ENCODE data around the gene NBPF4.
"Not testable (repeated sequence)": the region's sequence is repeated elsewhere in the genome, so short reads cannot be mapped to it uniquely, and the experiment has no call there.

NBPF4 gene, protein sequence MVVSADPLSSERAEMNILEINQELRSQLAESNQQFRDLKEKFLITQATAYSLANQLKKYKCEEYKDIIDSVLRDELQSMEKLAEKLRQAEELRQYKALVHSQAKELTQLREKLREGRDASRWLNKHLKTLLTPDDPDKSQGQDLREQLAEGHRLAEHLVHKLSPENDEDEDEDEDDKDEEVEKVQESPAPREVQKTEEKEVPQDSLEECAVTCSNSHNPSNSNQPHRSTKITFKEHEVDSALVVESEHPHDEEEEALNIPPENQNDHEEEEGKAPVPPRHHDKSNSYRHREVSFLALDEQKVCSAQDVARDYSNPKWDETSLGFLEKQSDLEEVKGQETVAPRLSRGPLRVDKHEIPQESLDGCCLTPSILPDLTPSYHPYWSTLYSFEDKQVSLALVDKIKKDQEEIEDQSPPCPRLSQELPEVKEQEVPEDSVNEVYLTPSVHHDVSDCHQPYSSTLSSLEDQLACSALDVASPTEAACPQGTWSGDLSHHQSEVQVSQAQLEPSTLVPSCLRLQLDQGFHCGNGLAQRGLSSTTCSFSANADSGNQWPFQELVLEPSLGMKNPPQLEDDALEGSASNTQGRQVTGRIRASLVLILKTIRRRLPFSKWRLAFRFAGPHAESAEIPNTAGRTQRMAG

DNA sequence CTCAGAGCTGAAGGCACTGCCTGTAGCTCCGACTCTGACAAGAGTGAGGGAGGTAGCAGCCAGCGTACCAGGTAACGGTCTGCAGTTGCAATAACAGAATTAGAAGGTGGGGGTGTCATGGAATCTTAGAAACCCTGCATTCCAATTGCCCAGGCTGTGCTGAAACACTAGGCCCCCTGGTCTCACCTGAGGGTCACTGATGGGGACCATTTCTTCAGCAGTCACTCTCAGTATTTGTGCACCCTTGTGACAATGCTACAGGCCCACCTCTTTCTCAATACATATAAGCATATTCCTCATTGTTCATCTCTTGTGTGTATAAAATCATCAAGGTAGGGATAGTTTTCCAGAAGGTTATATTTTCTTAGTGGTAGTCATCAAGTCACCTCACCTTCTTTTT is at the start of gene NBPF4:
TSS of gene NBPF4 (minus strand) at position 101 of the 400 bp plus-strand sequence. CDS start 315 bp downstream, outside the sequence.
- not testable (repeated sequence) for DNase-seq

- DNase-seq, result not testable (repeated sequence)
These were observed 38.8 kb upstream of the NBPF4 start for GRCh38 chr1:108282528-108283257.

DNA sequence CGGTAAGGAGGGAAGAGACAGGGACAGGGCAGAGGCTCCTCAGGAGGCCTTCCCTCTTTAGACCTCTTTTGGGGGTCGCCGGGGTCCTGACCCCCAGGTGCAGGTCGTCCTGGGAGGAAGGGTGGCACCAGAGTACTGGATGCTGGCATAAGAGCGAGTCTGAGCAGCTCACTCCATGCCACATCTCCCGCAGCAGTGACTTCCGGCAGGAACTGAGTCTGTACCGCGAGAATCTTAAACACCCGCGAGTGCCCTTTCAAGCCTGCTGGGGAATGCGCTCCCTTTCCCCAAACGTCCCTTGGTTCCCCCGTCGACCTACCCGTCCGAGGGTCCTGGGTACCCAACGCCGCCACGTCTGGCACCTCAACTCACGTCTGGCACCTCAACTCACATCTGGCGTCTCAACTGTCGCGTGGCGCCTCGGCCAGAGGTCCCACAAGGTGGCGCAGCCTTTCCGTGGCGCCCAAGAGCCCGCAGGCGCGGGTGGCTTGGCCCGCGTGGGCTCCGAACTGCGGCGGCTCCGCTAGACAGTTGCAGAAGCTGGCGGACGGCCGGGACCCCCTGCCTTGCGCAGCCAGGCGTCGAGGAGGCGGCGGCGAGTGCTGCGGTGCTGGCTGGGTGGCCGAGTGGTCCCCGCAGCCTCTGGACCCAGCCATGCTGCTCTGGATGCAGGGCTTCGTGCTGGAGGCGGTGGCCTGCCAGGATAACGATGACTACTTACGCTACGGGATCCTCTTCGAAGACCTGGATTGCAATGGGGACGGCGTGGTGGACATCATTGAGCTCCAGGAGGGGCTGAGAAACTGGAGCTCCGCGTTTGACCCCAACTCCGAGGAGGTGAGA is 28.8 kb upstream of the NBPF4 start:
- DNase-seq, result not testable (repeated sequence)

DNA sequence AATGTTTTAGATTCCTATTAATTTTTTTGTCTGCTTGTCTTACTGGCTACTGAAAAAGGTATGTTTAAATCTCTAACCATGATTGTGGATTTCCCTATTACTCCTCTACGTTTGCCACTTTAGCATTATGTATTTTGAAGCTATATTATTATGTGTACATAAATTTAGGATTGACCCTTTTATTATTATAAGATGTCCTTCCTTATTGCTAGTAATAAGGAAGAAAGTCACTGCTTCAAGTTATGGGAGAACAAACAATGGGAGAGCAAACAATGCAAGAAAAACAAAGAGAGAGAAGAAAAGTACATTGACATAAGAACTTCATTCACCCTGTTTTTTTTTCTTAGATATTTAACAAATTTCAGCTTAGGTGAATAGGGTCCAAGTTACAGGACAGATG is 23.2 kb upstream of the NBPF4 start:
- DNase-seq, result not testable (repeated sequence)

- not testable (repeated sequence) for DNase-seq
These were observed 18.1 kb upstream of the NBPF4 start for GRCh38 chr1:108261967-108262366.

DNA sequence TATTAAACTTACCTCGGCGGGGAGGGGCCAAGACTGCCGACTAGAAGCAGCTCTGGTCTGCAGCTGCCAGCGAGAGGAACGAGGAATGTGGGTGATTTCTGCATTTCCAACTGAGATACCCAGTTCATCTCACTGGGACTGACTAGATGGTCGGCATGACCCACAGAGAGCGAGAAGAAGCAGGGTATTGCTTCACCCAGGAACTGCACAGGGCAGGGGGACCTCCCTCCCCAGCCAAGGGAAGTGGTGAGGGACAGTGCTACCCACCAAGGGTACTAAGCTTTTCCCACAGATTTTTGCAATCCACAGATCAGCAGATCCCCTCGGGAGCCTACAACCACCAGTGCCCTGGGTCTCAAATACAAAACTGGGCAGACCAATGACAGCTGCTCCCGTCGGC is 17.6 kb upstream of the NBPF4 start:
- not testable (repeated sequence) for DNase-seq

DNA sequence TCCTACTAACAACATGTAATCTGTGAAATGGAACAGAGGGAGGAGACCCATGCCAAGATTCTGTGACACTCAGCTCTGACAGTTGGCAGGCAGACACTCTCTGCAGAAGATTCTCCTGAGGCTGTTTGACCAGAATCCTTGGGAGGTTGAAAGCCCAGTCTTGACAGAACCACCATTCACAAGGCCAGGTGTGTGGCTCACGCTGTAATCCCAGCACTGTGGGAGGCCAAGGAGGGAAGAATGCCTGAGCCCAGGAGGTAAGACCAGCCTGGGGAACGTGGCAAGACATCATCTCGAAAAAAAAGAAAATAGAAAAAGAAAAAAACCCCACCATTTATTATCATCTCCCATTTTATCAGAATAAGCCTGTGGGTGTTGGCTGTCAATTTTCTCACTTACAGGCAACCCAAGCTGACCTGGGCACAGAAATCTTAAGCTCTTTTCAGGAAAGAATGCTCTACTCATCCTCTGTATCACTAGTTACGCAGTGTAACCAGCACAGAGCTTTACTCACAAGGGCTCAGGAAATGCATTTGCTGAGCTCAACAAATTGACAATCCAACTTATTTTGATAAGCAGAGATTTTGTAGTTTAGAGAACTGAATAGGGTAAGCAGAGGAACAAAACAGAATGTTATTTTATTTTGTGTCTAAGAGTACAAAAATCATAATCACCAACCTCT is 16.8 kb upstream of the NBPF4 start:
- not testable (repeated sequence) for DNase-seq

- DNase-seq, result not testable (repeated sequence)
These were observed 11.6 kb upstream of the NBPF4 start for GRCh38 chr1:108255426-108255825.

DNA sequence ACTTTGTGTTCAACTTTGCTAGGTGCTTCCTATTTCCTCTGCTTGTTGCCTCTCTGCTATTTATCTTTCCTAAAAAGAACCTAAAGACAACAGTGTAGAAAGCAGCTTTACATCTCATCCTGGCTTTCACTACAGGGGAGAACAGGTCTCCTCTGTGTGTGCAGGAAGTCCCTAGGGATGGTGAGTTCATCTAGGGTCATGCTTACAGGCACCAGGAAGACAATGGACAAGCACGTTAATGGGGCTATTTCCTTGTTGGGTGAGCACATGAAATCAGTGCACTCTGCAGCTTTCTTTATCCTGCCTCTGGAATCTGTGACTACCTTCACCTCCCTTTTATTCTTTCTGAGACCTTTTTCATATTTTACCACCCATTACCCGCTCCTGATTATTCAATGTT is 4.5 kb downstream of the NBPF4 start:
- not testable (repeated sequence) for DNase-seq

GRCh38 chr1:108235308-108235707 is 8.6 kb downstream of the NBPF4 start:
- not testable (repeated sequence) for DNase-seq

DNA sequence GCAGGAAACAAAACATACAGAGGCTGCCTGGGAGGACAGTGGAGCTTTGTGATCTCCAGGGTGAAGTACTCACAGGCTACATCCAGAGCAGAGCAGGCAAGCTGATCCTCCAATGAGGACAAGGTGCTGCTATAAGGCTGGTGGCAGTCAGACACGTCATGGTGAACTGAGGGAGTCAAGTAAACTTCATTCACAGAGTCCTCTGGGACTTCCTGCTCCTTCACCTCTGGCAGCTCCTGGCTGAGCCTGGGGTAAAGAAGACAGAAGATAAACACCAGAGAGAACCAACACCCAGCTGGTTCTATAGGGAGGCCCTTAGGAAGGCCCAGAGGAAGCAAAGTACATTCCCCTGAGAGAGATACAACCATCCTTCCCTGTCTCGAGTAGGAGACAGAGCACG is 11.7 kb downstream of the NBPF4 start:
- DNase-seq, result not testable (repeated sequence)

DNA sequence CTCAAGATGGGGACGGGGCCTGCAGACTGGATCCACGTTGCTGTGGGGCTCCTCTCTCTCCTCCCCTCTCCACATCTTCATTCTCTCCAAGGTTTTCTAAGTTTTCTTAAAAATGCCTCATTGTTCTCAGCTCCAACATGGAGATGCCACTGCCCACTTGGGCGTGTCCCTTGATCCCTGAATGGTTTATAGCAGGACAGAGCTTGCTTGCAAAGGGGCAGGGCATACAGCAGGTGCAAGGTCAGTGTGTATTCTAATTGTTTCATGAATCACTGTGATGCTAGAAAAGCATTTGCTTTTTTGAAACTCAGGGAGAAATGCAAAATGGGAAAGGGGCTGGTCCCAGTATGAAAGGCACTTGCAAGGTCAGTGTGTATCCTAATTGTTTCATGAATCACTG is 13.9 kb downstream of the NBPF4 start:
- not testable (repeated sequence) for DNase-seq

GRCh38 chr1:108227772-108228171 is 16.1 kb downstream of the NBPF4 start:
- DNase-seq, result not testable (repeated sequence)

DNA sequence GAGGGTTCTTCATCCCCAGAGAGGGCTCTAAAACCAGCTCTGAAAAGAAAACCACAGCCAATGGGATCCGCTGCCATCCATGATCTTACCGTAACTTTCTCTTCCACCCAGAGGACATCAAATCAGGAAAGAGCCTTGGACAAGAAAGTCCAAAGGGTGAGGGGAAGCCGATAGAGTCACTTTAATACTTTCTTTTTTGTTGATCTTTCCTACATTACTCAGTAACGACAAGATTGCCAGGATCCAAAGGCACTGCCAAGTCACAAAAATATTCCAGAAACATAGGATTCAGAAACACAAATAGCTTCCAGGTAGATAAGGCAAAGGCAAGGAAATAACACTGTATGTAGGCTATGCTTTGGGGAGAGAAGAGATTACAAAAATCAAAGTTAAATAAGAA is 17.0 kb downstream of the NBPF4 start:
- DNase-seq, result not testable (repeated sequence)

DNA sequence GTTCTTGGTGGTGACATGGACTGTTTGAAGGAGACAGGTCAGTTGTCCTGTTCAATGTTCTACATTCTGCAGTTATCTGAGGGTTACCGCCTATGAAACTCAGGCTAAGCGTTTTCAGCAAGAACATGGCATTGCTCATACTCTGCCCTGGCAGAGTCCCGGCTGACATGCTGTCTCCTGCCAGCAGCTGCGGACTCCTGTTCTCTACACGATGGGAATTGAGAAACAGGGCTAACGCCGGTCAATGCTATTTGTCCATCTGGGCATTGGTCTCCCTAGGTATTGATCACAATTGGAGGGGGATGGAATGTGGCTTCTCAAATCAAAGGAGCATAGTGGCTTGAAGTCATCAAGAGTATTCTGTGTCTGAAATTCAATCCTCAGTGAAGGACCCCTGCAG is 20.6 kb downstream of the NBPF4 start:
- not testable (repeated sequence) for DNase-seq

GRCh38 chr1:108217515-108218174 is 26.2 kb downstream of the NBPF4 start:
- DNase-seq, result not testable (repeated sequence)

DNA sequence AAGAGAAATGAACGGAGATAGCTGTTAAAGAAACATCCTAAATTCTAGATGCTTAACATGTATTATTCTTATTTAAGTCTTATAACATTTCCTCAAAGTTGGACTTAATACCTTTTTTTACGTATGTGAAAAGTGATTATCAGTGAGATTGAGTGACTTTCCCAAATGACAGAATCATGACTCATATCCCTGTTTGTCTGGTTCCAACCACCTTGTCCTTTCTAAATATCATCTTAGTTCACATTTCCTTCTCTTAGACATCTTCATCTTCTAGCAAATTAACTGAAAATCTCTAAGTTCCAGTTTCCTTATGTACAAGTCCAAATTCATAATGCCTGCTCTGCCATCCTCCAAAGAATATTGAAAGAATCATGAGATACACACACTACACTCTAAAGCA is 26.9 kb downstream of the NBPF4 start:
- DNase-seq, result not testable (repeated sequence)

DNA sequence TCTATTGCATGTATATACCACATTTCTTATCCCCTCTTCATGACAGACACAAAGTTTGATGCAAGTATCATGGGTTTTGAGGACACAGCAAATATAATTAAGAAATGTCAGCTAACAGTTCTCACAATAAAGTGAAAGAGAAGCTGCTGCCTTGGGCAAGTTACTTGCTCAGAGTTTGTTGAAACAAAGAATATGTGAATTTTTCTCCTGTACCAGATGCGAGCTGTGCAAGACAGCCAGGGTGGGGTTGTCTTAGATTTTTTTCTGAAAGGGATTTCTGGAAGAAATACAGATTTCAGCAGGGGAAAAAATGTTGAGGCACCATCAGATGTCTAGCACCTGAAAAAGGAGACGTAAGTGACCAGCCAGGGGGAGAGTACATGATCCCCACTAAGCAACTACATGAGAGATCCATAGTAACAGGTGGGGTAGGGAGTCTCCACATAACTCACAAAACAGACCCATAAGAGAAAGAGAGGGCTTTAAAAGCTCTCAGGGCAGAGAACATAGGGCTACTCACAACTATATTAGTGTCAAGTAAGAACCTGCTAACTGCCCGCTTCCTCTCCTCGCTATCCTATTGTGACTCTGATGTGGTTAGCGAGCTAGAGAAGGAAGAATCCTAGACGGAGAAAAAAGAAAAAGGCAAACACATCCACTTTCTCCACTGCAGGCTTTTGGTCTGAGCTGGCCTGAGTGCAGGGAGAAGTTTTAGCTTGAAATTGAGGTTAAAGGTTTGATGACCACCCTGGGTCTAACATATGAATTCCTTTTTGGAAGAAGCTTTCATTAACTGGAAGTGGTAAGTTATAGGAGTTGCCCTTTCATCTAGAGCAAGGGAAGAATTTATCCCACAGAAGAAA is 27.6 kb downstream of the NBPF4 start:
- not testable (repeated sequence) for DNase-seq

- DNase-seq, result peak; percentile 39 to 57 (median 49)
These were observed 29.0 kb downstream of the NBPF4 start for GRCh38 chr1:108214641-108215465.
